ENCODE results near the gene SURF4.
"Not testable (repeated sequence)": the region's sequence is repeated elsewhere in the genome, so short reads cannot be mapped to it uniquely, and the experiment has no call there.

The SURF4 gene

DNA sequence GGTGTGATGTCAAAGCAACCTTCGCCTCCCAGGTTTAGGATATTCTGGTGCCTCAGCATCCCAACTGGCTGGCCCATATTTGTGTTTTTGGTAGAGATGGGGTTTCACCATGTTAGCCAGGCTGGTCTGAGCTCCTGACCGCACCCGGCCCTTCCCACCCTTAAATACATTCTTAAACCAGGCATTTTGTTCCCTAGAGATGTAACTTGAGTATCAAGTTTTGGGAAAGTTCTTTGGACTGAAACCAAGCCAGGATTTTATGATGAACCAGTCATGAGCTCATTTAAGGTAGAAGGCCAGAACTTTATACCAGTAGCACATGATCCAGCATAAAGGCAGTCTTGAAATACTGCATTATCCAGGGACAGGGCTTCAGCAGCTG is 24.3 kb downstream of the SURF4 start:
- DNase-seq = no peak

DNA sequence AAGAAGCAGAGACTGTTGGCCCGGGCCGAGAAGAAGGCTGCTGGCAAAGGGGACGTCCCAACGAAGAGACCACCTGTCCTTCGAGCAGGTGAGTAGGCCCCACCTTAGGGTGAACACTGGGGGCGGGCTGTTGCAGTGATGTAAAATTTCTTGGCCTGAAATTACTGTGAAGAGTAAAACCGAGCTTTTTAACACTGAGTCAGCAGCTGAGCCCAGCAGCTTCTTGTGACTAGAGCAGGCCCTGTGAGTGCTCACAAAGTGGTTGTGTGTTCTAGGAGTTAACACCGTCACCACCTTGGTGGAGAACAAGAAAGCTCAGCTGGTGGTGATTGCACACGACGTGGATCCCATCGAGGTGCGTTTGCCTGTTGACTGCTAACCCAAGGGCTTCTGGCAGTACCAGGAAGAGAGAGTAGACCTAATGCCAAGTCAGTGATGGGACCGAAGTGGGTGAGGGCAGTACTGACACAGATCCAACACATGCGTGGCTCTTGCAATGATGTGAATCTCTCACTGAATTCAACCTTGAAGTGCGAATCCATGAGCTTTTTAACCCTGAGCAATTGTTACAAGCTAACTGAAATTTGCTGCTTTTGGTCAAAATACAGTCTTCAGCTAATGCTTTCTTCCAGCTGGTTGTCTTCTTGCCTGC is 25.8 kb downstream of the SURF4 start:
- no peak for DNase-seq

DNA sequence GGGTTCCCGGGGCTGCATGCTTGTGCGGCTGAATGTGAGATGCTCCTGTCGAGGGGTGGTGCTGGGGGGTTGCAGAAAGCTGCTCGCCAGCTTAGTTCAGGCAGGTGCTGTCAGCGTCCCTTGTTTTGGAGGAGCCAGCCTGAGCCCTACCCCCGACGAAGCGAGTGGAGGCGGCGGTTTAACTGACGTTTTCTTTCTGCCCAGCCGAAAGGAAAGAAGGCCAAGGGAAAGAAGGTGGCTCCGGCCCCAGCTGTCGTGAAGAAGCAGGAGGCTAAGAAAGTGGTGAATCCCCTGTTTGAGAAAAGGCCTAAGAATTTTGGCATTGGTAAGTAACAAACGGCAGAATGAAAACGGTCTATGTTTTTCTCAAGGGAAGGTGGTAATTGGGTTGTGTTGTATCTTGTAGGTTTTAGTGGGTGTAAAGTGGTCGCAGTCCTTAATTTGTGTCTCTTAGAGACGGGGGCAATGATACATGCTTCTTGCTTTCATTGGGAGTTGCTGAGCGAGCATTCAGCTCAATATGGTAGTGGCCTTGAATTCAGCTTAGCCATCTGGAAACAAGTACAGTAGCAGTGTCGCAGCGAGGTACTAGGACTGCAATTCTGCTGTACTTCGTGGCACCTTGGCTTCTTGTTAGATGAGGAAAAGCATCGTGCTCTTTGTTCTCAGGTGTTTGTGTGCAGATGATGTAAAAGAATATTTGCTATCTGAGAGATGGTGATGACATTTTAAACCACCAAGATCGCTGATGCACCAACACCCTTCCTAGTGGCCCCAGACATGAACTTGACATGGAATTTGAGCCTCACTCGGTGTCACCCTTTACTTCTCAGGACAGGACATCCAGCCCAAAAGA is 26.9 kb downstream of the SURF4 start:
- DNase-seq = no peak

DNA sequence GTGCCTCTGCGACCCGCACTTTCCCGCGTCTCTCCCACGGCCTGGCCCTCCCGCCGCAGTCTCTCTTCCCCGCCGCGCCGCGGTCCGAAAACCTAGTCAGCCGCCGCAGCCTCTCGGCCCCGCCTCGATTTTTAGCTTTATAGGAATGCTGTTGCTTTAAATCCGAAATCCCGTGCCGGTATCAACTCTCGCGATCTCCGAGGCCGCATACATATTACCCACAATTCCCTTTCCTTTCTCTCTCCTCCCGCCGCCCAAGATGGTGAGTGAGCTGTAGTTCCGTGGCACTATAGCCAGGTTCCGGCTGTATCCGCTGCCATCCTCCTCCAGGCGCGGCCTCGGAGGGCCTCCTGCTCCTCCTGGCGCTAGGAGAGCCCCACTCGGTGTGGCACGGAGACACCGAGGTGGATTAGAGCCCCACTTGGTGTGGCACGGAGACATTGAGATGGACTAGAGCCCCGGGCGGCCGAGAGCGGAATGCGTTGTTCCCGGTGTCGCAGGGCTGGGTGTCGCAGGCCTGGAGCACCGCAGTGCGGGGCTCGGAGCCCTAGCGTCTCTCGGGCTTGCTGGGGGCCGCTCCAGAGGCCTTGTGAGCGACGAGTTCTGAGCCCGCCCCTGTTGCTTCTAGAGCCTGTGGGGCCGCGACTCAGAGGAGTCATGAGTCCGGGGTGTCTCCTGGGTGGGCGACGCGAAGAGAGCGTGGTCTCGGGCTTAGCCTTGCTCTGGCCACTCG is 27.7 kb downstream of the SURF4 start, which contains the start of the genes MED22 and RPL7A:
Gene MED22 (minus strand): TSS at position 147 of the 733 bp plus-strand sequence. CDS start 1,469 bp downstream, outside the sequence.
Gene RPL7A (plus strand): TSS at position 234 of the 733 bp plus-strand sequence. CDS start 26 bp downstream, at position 260.
- peak; percentile 52 to 58 for DNase-seq

DNA sequence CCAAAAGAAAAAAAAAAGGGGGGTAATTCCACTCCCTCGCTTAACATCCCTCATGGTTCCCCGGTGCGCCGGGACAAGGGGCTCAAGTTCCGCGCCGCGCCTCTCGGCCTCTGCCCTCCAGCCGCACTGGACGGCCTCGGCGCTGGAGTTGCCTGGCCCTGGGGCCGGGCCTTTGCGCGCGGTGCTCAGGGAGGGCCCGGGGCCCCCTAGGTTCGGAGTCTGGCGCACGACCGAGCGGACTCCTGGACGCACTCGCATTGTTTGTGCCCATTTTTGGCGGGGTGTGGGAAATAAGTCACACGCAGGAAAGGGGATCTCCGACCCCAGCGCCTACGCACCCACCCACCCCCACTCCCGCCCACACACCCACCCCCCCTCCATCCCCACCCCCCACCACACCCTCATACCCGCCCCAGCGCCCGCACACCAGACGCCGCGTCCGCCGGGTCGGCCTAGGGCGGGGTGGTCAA is 28.3 kb downstream of the SURF4 start:
- DNase-seq = no peak

DNA sequence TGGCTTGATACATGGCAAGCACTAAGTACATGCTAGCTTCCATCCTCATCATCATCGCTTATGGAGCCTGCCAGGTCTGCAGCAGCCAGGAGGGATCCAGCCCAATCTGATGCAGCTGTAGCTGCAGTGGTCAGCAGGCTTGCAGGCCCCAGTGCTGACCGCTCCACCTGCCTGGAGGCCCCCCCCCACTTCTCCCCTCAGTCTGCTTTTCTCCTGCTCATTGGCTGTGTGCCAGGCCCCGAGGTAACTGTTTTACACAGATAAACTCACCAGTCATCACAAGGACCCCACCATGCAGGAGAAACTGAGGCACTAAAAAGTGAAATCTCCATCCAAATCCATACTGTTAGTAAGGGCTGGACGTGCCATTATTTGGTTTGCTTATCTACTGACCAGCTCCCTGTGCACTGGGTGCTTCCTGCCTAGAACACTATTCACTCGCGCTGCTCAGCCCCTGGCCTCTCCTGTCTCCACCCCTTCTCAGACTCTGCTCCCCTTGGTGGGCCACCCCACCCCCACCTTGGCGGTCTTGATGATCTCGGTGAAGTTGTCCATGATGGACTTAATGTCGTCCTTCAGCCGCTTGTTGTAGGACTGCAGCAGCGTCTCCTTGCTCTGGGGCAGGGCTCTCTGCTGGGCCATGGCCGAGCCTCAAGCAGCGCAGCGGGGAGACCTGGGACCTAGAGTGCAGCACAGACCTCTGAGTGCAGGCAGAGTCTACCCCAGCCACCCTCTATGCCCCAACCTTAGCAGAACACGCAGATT is 29.7 kb downstream of the SURF4 start:
- DNase-seq = no peak

DNA sequence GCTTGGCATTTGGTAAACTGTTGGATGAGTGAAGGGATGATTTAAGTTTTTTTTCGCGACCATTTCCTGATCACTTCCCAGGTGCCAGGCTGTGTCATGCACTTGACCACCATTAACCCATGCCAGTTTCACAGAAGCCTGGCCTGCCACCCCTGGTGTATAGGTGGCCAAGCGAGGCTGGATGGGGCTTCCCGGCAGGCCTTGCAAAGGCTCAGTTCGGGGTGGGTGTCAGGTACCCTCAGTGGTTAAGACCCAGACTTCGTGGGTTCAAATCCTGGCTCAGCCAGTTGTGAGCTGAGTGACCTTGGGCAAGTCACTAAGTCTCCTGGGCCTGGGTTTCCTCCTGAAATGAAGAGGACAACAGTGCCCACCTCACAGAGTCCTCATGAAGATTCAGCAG is 30.3 kb downstream of the SURF4 start:
- no peak for DNase-seq

DNA sequence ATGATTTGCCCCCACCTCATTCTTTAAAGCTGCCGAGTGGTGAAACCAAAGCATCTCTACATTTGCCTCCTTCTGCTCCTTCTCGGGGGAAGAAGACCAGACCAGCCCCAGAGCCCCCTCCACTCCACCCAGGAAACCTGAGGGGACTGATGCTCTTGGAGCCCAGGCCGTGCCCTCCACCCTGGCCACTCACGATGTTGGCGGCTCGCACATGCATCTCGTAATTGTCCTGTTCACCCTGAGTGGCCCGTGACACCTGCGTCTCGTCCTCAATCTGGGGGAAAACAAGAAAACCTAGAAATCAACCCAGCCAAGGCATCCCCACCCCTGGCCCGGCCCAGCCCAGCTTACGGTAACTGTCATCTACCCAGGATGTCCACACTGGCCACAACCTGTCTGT is 30.9 kb downstream of the SURF4 start:
- no peak for DNase-seq

DNA sequence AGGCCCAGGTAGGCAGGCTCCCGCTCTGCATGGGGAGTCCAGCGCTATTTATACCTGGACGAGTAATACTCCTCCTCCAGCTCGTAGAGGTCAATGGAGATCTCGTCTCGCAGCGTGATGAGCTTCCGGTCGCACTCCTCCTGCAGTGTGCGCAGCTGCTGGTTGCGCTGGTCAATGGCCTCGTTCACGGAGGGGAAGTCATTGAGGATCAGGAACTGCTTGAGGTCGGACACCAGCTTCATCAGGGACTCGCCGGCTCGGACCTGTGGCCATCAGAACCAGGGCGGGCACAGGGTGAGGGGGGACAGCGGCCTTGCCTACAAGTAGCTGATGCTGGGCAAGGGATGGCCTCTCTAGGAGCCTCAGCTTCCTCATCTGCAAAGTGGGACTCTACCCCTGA is 31.8 kb downstream of the SURF4 start:
- DNase-seq = no peak

DNA sequence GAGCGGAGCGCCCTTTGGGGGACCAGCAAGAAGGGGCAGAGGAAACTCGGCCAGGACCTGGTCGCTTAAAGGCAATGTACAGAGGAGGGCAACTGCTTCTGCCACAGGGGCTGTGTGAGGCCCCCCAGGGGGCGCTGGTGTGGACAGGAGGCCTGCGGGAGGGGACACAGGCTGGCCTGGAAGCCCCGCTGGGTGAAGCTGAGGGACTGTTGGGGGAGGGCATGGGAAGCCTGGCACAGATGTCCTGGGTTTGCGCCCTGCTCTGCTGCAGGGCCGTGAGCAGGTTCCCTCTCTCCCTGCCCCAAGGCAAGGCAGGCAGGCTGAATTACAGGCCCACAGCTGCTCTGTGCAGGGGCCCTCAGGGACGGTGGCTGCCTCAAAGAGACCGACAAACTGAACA is 33.3 kb downstream of the SURF4 start:
- DNase-seq = no peak

DNA sequence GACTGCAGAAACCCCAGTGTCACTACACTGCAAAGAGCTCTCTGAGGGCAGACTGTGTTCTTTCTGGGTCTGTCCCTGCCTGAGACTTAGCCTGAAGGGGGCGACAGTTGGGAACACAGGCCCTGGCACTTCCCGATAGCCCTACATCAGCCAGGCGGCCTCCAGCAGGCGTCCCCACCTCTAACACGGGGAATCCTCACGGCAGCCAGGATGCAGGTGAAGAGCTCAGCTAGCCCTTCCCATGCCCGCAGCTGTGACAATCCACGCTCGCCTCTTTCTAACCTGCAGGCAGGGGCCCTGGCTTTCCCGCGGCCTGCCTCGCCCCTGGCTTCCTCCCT is 33.8 kb downstream of the SURF4 start:
- no peak for DNase-seq

DNA sequence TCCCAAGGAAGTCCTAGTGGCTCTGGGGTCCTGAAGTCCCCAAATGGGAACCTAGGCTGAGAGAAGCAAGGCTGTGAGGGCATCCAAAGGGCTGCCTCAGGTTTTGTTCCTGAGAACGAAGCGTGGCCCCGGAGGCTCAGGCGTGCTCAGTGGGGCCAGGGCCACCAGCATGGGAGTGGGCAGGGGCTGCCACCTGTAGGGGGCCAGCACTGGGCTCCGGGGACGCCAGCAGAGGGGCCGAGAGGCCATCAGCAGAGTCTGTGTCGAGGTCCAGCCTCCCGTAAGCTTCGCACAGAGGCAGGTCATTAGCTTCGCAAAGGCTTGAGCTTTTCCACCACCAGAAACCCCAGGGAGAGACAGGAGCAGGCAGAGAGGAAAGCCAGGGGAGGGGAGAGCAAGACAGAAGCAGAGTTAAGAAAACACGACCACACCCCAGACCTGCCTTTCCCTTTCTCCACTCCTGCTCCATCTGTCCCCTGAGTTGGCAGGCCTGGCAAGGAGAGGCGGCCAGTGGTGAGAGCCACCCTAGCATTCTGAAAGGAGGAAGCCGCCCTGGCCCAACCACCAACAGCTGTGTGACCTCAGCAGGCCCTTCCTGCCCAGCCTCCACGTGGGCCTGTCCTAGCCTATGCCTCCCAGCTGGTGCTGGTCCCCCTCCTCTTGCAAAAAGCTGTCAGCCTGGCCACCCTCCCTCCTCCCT is 34.3 kb downstream of the SURF4 start:
- no peak for DNase-seq

DNA sequence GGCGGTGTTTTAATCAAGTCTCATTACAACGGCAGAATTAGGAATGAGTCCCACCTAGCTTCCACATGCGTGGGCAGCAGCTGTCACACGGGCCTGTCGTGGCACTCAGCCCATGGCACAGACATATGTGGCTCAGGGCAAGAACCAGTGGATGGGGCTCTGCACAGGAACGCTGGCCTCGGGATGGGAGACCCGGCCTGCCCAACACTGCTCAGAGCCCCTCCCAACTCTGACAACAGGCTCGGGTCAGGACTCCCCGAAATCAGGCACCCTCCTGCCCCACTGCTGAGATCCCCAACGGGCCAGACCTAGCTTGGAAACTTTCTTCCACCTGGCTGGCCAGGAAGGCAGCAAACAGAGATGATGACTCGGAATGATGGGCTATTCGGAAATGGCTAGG is 34.9 kb downstream of the SURF4 start:
- DNase-seq = no peak

DNA sequence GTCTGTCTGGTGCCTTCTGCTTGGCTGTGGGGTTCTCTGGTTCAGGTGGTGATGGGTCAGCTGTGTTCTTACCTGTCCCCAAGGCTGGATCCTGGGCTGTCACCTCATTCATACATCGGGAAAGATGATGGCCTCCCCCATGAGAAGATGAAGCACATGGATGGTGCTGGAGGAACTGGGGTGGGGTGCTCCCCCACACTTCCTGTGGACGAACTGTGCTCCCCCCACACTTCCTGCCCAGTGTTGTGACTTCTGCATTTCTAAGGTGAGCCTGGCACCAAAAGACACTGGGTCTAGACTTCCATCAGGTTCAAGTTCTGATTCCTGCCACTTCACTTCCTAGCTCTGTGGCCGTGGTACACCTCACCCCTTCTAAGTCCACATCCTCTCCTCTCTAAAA is 35.6 kb downstream of the SURF4 start:
- no peak for DNase-seq

DNA sequence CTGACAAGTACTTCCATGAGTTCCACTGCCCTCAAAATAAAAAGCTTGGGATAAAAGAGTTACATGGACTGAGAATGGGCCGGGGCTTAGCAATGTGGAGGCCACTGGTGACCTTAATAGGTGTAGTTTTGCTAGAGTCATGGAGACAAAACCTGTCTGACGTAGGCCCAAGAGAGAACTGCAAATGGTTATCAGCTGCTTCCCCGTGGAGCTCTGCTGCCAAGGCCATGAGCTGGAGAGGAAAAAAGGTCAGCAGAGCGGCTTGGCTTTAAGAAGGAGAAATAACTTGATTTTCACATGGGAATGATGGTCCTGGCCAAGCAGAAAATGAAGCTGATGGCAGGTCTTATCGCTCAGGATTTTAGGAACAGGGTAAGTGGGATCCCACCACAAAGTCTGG is 36.2 kb downstream of the SURF4 start:
- DNase-seq = no peak

DNA sequence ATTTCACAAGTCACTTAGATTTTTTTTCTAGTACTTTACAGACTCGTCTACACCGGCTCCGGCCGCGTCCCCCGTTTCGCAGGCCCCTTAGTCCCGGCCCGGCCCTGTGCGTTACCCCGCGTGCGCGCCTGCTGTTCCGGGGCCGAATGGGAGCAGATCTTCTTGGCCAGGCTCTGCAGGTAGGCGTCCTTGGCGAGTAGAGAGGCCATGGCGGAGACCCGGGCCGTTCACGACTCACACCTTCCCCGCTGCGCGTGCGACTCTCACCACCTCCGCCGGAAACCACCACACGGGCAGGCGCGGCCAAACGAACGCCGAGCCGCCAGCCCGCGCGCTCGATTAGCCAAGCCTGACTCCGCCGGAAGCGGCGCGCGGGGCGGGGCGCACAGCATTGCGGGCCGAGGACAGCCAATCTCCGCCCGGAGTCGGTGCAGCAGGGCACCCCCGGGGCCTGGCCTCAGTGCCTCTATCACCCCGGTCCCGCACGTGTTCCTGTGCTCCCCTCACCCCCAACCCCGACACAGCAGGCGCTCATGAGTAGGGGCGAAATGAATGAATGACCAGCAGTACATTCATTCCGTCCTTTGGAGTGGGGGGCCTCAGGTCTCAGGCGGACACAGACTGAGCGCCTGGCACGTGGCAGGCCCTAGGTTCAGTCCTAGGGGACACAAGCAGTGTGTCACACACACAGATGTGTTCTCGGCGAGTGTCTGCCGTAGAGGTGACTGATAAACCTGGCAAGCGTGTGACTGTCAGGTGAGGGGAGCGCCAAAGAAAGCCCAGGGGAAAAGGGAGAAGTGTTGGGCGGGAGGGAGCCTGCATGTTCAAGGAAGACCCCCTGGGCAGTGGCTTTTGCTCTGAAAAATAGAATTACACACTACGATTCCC is 39.7 kb downstream of the SURF4 start, which contains the start of gene SURF6:
Gene SURF6 (minus strand): TSS at position 265 of the 888 bp plus-strand sequence. CDS start 56 bp downstream, at position 209.
- peak; percentile 50 to 83 for DNase-seq

DNA sequence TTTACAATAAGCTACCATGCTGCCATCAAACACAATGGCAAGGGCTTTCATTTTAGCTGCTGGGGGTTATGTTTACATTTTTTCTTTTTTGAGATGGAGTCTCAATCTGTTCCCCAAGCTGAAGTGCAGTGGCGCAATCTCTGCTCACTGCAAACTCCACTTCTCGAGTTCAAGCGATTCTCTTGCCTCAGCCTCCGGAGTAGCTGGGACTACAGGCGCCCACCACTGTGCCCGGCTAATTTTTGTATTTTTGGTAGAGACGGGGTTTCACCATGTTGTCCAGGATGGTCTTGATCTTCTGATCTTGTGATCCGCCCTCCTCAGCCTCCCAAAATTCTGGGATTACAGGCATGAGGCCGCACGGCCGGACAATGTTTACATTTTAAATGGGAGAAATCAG is 41.0 kb downstream of the SURF4 start:
- not testable (repeated sequence) for DNase-seq

DNA sequence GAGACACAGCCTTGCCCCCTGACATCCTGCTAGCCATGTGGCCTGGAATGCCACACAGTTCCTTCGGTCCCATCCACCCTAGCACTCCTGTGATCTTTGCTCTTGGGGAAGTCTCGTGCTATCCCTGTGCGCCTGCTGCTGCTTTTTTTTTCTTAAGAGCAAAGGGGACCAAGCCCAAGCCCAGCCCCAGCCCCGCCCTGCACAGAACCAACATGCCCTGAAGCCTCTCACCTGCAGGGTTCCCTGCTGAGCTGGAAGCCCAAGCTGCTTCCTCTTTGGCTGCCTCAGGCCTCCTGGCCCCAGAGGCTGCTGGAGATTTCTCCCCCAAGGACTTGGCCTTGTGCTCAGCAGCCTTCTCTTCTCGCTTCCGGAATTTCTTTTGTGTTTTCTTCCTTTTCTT is 41.7 kb downstream of the SURF4 start:
- no peak for DNase-seq

DNA sequence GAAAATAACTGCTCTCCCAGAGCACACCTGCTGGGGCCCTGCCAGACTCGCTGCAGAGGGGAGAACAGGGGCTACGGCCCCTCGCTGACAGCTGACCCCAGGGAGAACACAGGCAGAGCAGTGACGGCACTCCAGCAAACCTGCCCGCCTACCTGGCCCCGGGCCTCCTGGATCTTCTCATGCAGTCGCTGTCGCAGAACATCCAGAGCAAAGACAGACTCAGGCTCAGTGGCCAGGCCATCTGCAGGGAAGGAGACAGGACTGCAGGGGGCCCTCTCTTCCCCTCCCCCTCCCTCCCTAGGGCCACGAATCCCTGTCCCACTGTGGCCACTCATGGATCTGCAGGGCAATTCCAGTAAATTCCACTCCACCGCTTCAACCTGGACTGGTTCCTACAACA is 42.3 kb downstream of the SURF4 start:
- no peak for DNase-seq

DNA sequence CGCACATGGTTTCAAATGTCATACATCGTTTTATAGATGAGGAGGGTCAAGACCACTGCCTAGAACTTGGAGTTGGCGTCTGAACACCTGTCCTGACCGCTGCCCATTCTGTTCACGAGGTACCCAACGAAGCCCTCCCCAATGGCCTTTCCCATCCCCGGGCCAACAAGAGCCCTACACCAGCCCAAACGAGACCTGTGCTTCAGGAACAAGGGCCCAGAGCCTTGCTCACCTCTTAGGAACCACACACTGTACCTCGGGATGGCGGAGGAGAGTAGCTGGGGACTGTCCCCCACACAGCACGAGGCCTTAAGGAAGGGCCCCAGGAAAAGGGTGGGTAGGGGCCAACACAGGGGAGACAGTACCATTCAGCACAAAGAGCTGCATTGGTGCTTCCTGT is 42.8 kb downstream of the SURF4 start:
- no peak for DNase-seq

DNA sequence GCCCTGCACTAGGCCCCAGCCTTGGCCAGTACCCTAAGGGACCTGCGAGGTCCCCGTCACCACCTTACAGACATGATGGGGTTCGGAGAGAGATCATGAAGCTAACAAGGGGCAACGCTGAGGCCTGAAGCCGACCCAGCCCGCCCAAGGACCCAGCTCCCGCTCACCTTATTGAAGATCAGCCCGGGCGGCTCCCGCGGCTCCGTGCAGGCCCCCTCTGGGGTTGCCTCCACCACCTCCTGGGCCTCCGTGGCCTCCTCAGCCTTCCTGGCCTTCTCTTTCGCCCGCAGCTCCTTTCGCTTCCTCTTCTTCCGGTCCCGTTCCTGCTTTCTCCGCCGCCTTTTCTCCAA is 43.5 kb downstream of the SURF4 start:
- no peak for DNase-seq
